ENCODE measurements around the gene ST3GAL5. TPM values are rescaled to one million over a fixed set of nuclear protein-coding genes. Genes with fewer than 3 reads are reported as not detected.

The ST3GAL5 gene
- total RNA-seq, 4 donors from 2014 or later, result 38.6 to 56.4 (median 47.8) TPM

- no peak for TF ChIP-seq CTCF (IDR thresholded peaks at IDR 0.05; ENCODE audit: low read depth)
Observed at GRCh38 chr2:85913884-85914881, 25.4 kb upstream of the ST3GAL5 start.

- TF ChIP-seq CTCF (IDR thresholded peaks at IDR 0.05; ENCODE audit: low read depth), result no peak
Observed at GRCh38 chr2:85911814-85912692, 23.3 kb upstream of the ST3GAL5 start.

GRCh38 chr2:85911097-85911496, 22.3 kb upstream of the ST3GAL5 start:
- TF ChIP-seq CTCF (IDR thresholded peaks at IDR 0.05; ENCODE audit: low read depth), result no peak

GRCh38 chr2:85909005-85909404, 20.2 kb upstream of the ST3GAL5 start:
- no peak for TF ChIP-seq CTCF (IDR thresholded peaks at IDR 0.05; ENCODE audit: low read depth)

GRCh38 chr2:85908506-85908905, 19.7 kb upstream of the ST3GAL5 start:
- TF ChIP-seq CTCF (IDR thresholded peaks at IDR 0.05; ENCODE audit: low read depth), result no peak

- no peak for TF ChIP-seq CTCF (IDR thresholded peaks at IDR 0.05; ENCODE audit: low read depth)
Observed at GRCh38 chr2:85907671-85908157, 18.9 kb upstream of the ST3GAL5 start.

GRCh38 chr2:85906748-85907147, 18.0 kb upstream of the ST3GAL5 start:
- no peak for TF ChIP-seq CTCF (IDR thresholded peaks at IDR 0.05; ENCODE audit: low read depth)
